HepG2 (cell line): ENCODE data around the gene ATRX. TPM values are rescaled to one million over a fixed set of nuclear protein-coding genes. Genes with fewer than 3 reads are reported as not detected.

Source experiments
- ARID4A ChIP-seq: sonication (generic); formaldehyde crosslinking; IDR thresholded peaks from 2 replicates; pipeline ENCODE4 v1.5.0; 2020; ENCODE audit warnings: mild to moderate bottlenecking, missing genetic modification reagents, borderline replicate concordance
- CCAR2 ChIP-seq: fragments of 200-400 bp; formaldehyde crosslinking; optimal IDR thresholded peaks from 2 replicates; pipeline ENCODE3; 2018; ENCODE audit warnings: low read depth, mild to moderate bottlenecking, low read length, moderate library complexity
- CSRNP1 ChIP-seq: sonication (generic); formaldehyde crosslinking; IDR thresholded peaks from 2 replicates; pipeline ENCODE4 v1.8.1; 2023; ENCODE audit warnings: mild to moderate bottlenecking, missing genetic modification reagents
- ETS1 ChIP-seq: sonication (generic); formaldehyde crosslinking; IDR thresholded peaks from 2 replicates; pipeline ENCODE4 v1.4.0; 2020; ENCODE audit warnings: missing genetic modification reagents
- MZF1 ChIP-seq: sonication (generic); formaldehyde crosslinking; IDR thresholded peaks from 2 replicates; pipeline ENCODE4 v1.8.1; 2023; ENCODE audit warnings: mild to moderate bottlenecking, missing genetic modification reagents, borderline replicate concordance
- NR2F6 ChIP-seq, 2 experiments: IDR thresholded peaks; 2 replicates each; pipeline ENCODE4 v1.6.1; 2016; ENCODE audit warnings: antibody characterized with exemption in 1 of 2, mild to moderate bottlenecking in 1 of 2
- RELA ChIP-seq: sonication (generic); formaldehyde crosslinking; IDR thresholded peaks from 2 replicates; pipeline ENCODE4 v1.4.0; 2020; ENCODE audit warnings: missing genetic modification reagents
- SIX4 ChIP-seq: sonication (generic); formaldehyde crosslinking; IDR thresholded peaks from 2 replicates; pipeline ENCODE4 v1.4.0; 2020; ENCODE audit warnings: missing genetic modification reagents
- SOX5 ChIP-seq: IDR thresholded peaks from 2 replicates; pipeline ENCODE4 v1.6.1; 2016; ENCODE audit warnings: borderline replicate concordance
- STAG1 ChIP-seq: sonication (generic); formaldehyde crosslinking; IDR thresholded peaks from 2 replicates; pipeline ENCODE4 v1.4.0; 2020; ENCODE audit warnings: missing genetic modification reagents
- ZNF205 ChIP-seq: IDR thresholded peaks from 2 replicates; pipeline ENCODE4 v1.6.1; 2018; ENCODE audit warnings: missing biosample characterization, missing genetic modification reagents
- ZNF296 ChIP-seq: sonication (generic); formaldehyde crosslinking; conservative IDR thresholded peaks from 2 replicates; pipeline ENCODE4 v1.5.0; 2020; ENCODE audit warnings: mild to moderate bottlenecking, missing genetic modification reagents
- ZNF441 ChIP-seq: sonication (generic); formaldehyde crosslinking; IDR thresholded peaks from 2 replicates; pipeline ENCODE4 v1.7.0; 2021; ENCODE audit warnings: missing genetic modification reagents, borderline replicate concordance
- ZNF687 ChIP-seq: sonication (generic); formaldehyde crosslinking; IDR thresholded peaks from 2 replicates; pipeline ENCODE4 v1.5.1; 2020; ENCODE audit warnings: mild to moderate bottlenecking, missing genetic modification reagents, moderate library complexity
- ZNF883 ChIP-seq: sonication (generic); formaldehyde crosslinking; IDR thresholded peaks from 2 replicates; pipeline ENCODE4 v1.5.1; 2020; ENCODE audit warnings: mild to moderate bottlenecking, missing genetic modification reagents; ENCODE audit errors: not compliant biosample characterization
- polyA plus RNA-seq, 8 experiments: library from polyadenylated mRNA; depleted of rRNA in 3 of 8; stranded (reverse) in 7 of 8; unstranded in 1 of 8; fragments of >200 nt; fragmentation: Illumina TruSeq in 4 of 8; extraction: Trizol in 4 of 8; gene quantifications; 2 replicates each; pipeline versions ENCODE4 v1.2.1 to v1.2.3, GENCODE V29; 2011 to 2016; ENCODE audit warnings: low read depth in 4 of 8, missing spikeins in 1 of 8, mixed read lengths in 1 of 8; ENCODE audit not compliant: insufficient read depth in 1 of 8
- total RNA-seq, 5 experiments: library from RNA; depleted of rRNA; stranded (reverse); fragments of >200 nt; fragmentation: Illumina TruSeq; extraction: Trizol; gene quantifications; 2 replicates each; pipeline ENCODE4 v1.2.3, GENCODE V29; 2016; ENCODE audit warnings: low read depth in 1 of 5
- TF ChIP-seq, protein P1 (sequence below): sonication (generic); formaldehyde crosslinking; IDR thresholded peaks from 2 replicates; pipeline ENCODE4 v1.4.0; 2020; ENCODE audit warnings: missing genetic modification reagents

The ATRX gene
- total and polyA plus RNA-seq, 2 of the 13 experiments (the other 11 are each of a cell fraction or from before 2014, with no cell fraction given), result 26.1 to 44.5 TPM

GRCh38 chrX:77731821-77732419 lies 54.1 kb downstream of the ATRX start (continued):
- no peak for TF ChIP-seq ETS1 (CRISPR knock-in tag)
- no peak for TF ChIP-seq CCAR2
- TF ChIP-seq RELA (CRISPR knock-in tag), result no peak
- TF ChIP-seq, protein P1, sequence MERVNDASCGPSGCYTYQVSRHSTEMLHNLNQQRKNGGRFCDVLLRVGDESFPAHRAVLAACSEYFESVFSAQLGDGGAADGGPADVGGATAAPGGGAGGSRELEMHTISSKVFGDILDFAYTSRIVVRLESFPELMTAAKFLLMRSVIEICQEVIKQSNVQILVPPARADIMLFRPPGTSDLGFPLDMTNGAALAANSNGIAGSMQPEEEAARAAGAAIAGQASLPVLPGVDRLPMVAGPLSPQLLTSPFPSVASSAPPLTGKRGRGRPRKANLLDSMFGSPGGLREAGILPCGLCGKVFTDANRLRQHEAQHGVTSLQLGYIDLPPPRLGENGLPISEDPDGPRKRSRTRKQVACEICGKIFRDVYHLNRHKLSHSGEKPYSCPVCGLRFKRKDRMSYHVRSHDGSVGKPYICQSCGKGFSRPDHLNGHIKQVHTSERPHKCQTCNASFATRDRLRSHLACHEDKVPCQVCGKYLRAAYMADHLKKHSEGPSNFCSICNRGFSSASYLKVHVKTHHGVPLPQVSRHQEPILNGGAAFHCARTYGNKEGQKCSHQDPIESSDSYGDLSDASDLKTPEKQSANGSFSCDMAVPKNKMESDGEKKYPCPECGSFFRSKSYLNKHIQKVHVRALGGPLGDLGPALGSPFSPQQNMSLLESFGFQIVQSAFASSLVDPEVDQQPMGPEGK (CRISPR knock-in tag), result peak; percentile 74
- TF ChIP-seq MZF1 (CRISPR knock-in tag), result no peak
- no peak for TF ChIP-seq NR2F6 (IDR thresholded peaks at IDR 0.05)
- 0 out of 2 replicates have a peak, but pooled peaks have one; percentile 18 for TF ChIP-seq NR2F6 (CRISPR knock-in tag; IDR thresholded peaks at IDR 0.05)
- no peak for TF ChIP-seq SIX4 (CRISPR knock-in tag)
- TF ChIP-seq ZNF296 (CRISPR knock-in tag), result no peak
- TF ChIP-seq CSRNP1 (CRISPR knock-in tag), result no peak
- TF ChIP-seq STAG1, result peak; percentile 37
- no peak for TF ChIP-seq SOX5 (CRISPR knock-in tag)
- TF ChIP-seq ZNF441 (CRISPR knock-in tag), result no peak
- TF ChIP-seq ZNF883, result no peak
- peak; percentile 30; the same call in 1 of the 2 replicates for TF ChIP-seq ARID4A (CRISPR knock-in tag)
- TF ChIP-seq ZNF687 (CRISPR knock-in tag), result peak; percentile 54
- no peak for TF ChIP-seq ZNF205 (CRISPR knock-in tag)
